ENCODE data around the gene CCDC85C. TPM values are rescaled to one million over a fixed set of nuclear protein-coding genes. Genes with fewer than 3 reads are reported as not detected.

Gene CCDC85C
- total and polyA plus RNA-seq, 2 experiments from 2014 or later = 4.5 to 24.9 TPM

DNA sequence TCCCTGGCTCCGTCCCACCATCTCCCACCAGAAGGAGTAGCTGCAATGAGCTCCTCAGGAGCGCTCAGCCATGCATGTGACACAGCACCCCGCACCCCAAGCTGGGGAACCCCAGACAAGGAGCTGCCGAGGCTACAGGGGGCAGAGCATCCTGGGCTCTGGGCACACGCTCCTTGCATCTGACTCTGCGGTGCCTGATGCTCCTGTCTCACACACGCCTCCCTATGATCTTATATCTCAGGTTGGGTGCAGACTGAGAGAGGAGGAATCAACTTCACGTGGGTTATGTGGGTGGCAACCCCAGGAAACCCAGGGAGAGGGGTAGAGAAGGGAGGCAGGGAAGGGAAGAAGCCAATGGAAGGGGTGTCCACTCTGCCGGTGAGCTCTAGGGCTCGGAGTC, 62.8 kb downstream of the CCDC85C start:
- peaks cover 3% of the 10 kb centered on the region; the same call in 1 of the 2 replicates for H4K20me1 ChIP-seq (replicated peaks; ENCODE audit: insufficient read depth)
- ATAC-seq = no peak
- Mint-ChIP-seq H3K36me3 (ENCODE audit: low read depth) (no peaks in the 10 kb centered on the region), H3K27me3 (ENCODE audit: insufficient read depth, low read depth, poor library complexity) (peaks cover 22% of the 10 kb centered on the region), H3K4me1 (peaks cover 62% of the 10 kb centered on the region), H3K27ac (no peak overlapping the region; the same call in 1 of the 2 replicates), H3K9me3 (no peaks in the 10 kb centered on the region), H3K4me3 (no peak overlapping the region)
- peaks cover 61% of the 10 kb centered on the region for H3K79me2 ChIP-seq (replicated peaks; ENCODE audit: insufficient read depth)
- no peaks in the 10 kb centered on the region for H3K36me3 ChIP-seq (ENCODE audit: insufficient read depth)
- H3K9me2 ChIP-seq (ENCODE audit: insufficient read depth) = no peaks in the 10 kb centered on the region
- H3K27me3 ChIP-seq (ENCODE audit: insufficient read depth) = no peaks in the 10 kb centered on the region
- no peak for DNase-seq (ENCODE audit: low spot score)
- no peak overlapping the region for H3K27ac ChIP-seq (ENCODE audit: low read depth)
- TF ChIP-seq ZNF462 (CRISPR knock-in tag; IDR thresholded peaks at IDR 0.05) (no peak), JUNB (IDR thresholded peaks at IDR 0.05; ENCODE audit: unreplicated experiment) (no peak), ETS1 (IDR thresholded peaks at IDR 0.05) (no peak), REST (IDR thresholded peaks at IDR 0.05; ENCODE audit: unreplicated experiment) (no peak), ZNF331 (CRISPR knock-in tag; IDR thresholded peaks at IDR 0.05; ENCODE audit: low read depth) (no peak), CREB1 (CRISPR knock-in tag; IDR thresholded peaks at IDR 0.05; ENCODE audit: low read depth) (no peak), STAT1 (IDR thresholded peaks at IDR 0.05; ENCODE audit: unreplicated experiment) (no peak), NANOG (IDR thresholded peaks at IDR 0.05; ENCODE audit: borderline replicate concordance) (no peak), ZNF114 (CRISPR knock-in tag; IDR thresholded peaks at IDR 0.05) (no peak), CTCF (conservative IDR thresholded peaks at IDR 0.05; ENCODE audit: low read depth in 2 of 2) (no peak), EZH2phosphoT487 (IDR thresholded peaks at IDR 0.05; ENCODE audit: unreplicated experiment) (no peak), POLR2AphosphoS5 (IDR thresholded peaks at IDR 0.05; ENCODE audit: low read depth) (no peak), EZH2 (IDR thresholded peaks at IDR 0.05; ENCODE audit: low read depth, unreplicated experiment) (no peak)
- H3K4me3 ChIP-seq = no peak overlapping the region
- H2AFZ ChIP-seq = no peak overlapping the region
- H3F3A ChIP-seq (replicated peaks; ENCODE audit: low read depth) = no peaks in the 10 kb centered on the region
- no peak overlapping the region for H3K4me2 ChIP-seq
- H3K4me1 ChIP-seq (ENCODE audit: insufficient read depth) = peaks cover 15% of the 10 kb centered on the region
